Erythroblast (primary cell): ENCODE data around the gene AHSA1.

Source experiments
- GATA1 ChIP-seq: IDR thresholded peaks from 2 replicates; pipeline ENCODE4 v1.6.1; 2011; ENCODE audit warnings: low read depth, mild to moderate bottlenecking, control low read depth, low read length, moderate library complexity
- POLR2A ChIP-seq: IDR thresholded peaks from 2 replicates; pipeline ENCODE4 v1.6.1; 2011; ENCODE audit warnings: mild to moderate bottlenecking, low read length

GRCh38 chr14:77503138-77503537, 45.2 kb downstream of the AHSA1 start:
- no peak for TF ChIP-seq POLR2A
- no peak for TF ChIP-seq GATA1
